OCI-M2 (cell line): Measurements from ENCODE around the gene CEP250.
"Not testable (repeated sequence)": the region's sequence is repeated elsewhere in the genome, so short reads cannot be mapped to it uniquely, and the experiment has no call there.

Experiments used
- DNase-seq: peaks from one replicate; lab custom pipeline; 2025; ENCODE audit not compliant: unreplicated experiment; lab: John Stamatoyannopoulos, UW

The CEP250 gene

GRCh38 chr20:35523298-35523888 lies 68.0 kb downstream of the CEP250 start:
- no peak for DNase-seq

GRCh38 chr20:35525639-35526038 lies 70.2 kb downstream of the CEP250 start:
- DNase-seq: no peak

GRCh38 chr20:35527122-35527769 lies 71.8 kb downstream of the CEP250 start:
- DNase-seq: no peak

- DNase-seq: no peak
Observed at GRCh38 chr20:35529552-35529951, 74.2 kb downstream of the CEP250 start, which contains the start of gene C20orf173. C20orf173 (minus strand) TSS chr20:35529652; CDS start chr20:35529373, 279 bp downstream.

- no peak for DNase-seq
Observed at GRCh38 chr20:35539756-35540212, 84.4 kb downstream of the CEP250 start.

GRCh38 chr20:35541118-35541782 lies 85.9 kb downstream of the CEP250 start:
- DNase-seq: no peak

- peak; percentile 72 for DNase-seq
Observed at GRCh38 chr20:35541783-35542662, 86.6 kb downstream of the CEP250 start, which contains the start of gene ERGIC3. ERGIC3 (plus strand) TSS chr20:35542078; CDS start chr20:35542098, 20 bp downstream.

GRCh38 chr20:35542990-35543389 lies 87.6 kb downstream of the CEP250 start:
- no peak for DNase-seq

- DNase-seq: no peak
Observed at GRCh38 chr20:35544436-35544835, 89.0 kb downstream of the CEP250 start.

GRCh38 chr20:35544941-35545340 lies 89.5 kb downstream of the CEP250 start:
- not testable (repeated sequence) for DNase-seq

GRCh38 chr20:35546127-35546526 lies 90.7 kb downstream of the CEP250 start:
- no peak for DNase-seq

- no peak for DNase-seq
Observed at GRCh38 chr20:35547329-35547728, 91.9 kb downstream of the CEP250 start.

- DNase-seq: no peak
Observed at GRCh38 chr20:35551503-35551902, 96.1 kb downstream of the CEP250 start.

- no peak for DNase-seq
Observed at GRCh38 chr20:35552914-35553313, 97.5 kb downstream of the CEP250 start.

- not testable (repeated sequence) for DNase-seq
Observed at GRCh38 chr20:35555461-35555860, 100.1 kb downstream of the CEP250 start.

- DNase-seq: no peak
Observed at GRCh38 chr20:35555951-35556645, 100.7 kb downstream of the CEP250 start.

GRCh38 chr20:35556871-35557270 lies 101.5 kb downstream of the CEP250 start:
- DNase-seq: no peak

GRCh38 chr20:35558451-35558850 lies 103.1 kb downstream of the CEP250 start:
- no peak for DNase-seq

GRCh38 chr20:35559042-35559693 lies 103.8 kb downstream of the CEP250 start:
- DNase-seq: no peak

- no peak for DNase-seq
Observed at GRCh38 chr20:35560105-35560511, 104.7 kb downstream of the CEP250 start.
